Mesendoderm (in vitro differentiated cells): Measurements from ENCODE around the gene LIFR.

ENCODE experiments used
- DNase-seq: peaks from one replicate; pipeline ENCODE4 v3.0.0; 2013
- H2AK5ac ChIP-seq: 2 replicates; pipeline ENCODE4 v1.6.1; 2013; ENCODE audit warnings: low read length, inconsistent platforms
- H2BK120ac ChIP-seq: 2 replicates; pipeline ENCODE4 v1.6.1; 2013; ENCODE audit warnings: low read depth, mild to moderate bottlenecking, low read length, moderate library complexity, mixed read lengths
- H2BK15ac ChIP-seq: replicated peaks from 2 replicates; pipeline ENCODE4 v1.6.1; 2013; ENCODE audit warnings: low read depth, mild to moderate bottlenecking, moderate library complexity
- H2BK5ac ChIP-seq: 2 replicates; pipeline ENCODE4 v1.6.1; 2013; ENCODE audit warnings: low read length, inconsistent platforms
- H3K18ac ChIP-seq: 2 replicates; pipeline ENCODE4 v1.6.1; 2013; ENCODE audit warnings: mild to moderate bottlenecking, low read length, mixed read lengths
- H3K23ac ChIP-seq: one replicate; pipeline ENCODE4 v1.6.1; 2013; ENCODE audit warnings: low read length
- H3K27ac ChIP-seq: 2 replicates; pipeline ENCODE4 v1.5.1; 2013; ENCODE audit warnings: low read depth, mild to moderate bottlenecking, inconsistent platforms, low read length, moderate library complexity
- H3K27me3 ChIP-seq: 2 replicates; pipeline ENCODE4 v1.6.1; 2013; ENCODE audit warnings: low read length, control low read depth, mild to moderate bottlenecking, inconsistent platforms; ENCODE audit not compliant: insufficient read depth, poor library complexity
- H3K36me3 ChIP-seq: 2 replicates; pipeline ENCODE4 v1.6.1; 2013; ENCODE audit warnings: low read length, inconsistent platforms; ENCODE audit not compliant: control insufficient read depth, insufficient read depth
- H3K4ac ChIP-seq: one replicate; pipeline ENCODE4 v1.6.1; 2013; ENCODE audit warnings: low read depth, mild to moderate bottlenecking, low read length, moderate library complexity
- H3K4me1 ChIP-seq: 2 replicates; pipeline ENCODE4 v1.6.1; 2013; ENCODE audit warnings: low read depth, low read length, inconsistent platforms; ENCODE audit not compliant: control insufficient read depth
- H3K4me2 ChIP-seq: 2 replicates; pipeline ENCODE4 v1.6.1; 2013; ENCODE audit warnings: low read length
- H3K4me3 ChIP-seq: 2 replicates; pipeline ENCODE4 v1.5.1; 2013; ENCODE audit warnings: mild to moderate bottlenecking, low read length
- H3K56ac ChIP-seq: one replicate; pipeline ENCODE4 v1.6.1; 2013; ENCODE audit warnings: low read length
- H3K79me1 ChIP-seq: 2 replicates; pipeline ENCODE4 v1.6.1; 2013; ENCODE audit warnings: low read length, inconsistent platforms
- H3K79me2 ChIP-seq: 2 replicates; pipeline ENCODE4 v1.6.1; 2013; ENCODE audit warnings: mild to moderate bottlenecking, low read length; ENCODE audit not compliant: control insufficient read depth, insufficient read depth
- H3K9ac ChIP-seq: 2 replicates; pipeline ENCODE4 v1.6.1; 2013; ENCODE audit warnings: low read length, inconsistent platforms
- H4K5ac ChIP-seq: one replicate; pipeline ENCODE4 v1.6.1; 2013; ENCODE audit warnings: low read length
- H4K8ac ChIP-seq: one replicate; pipeline ENCODE4 v1.6.1; 2013; ENCODE audit warnings: low read depth, mild to moderate bottlenecking, control low read depth, low read length, moderate library complexity
- WGBS: extraction: QIAGEN DNeasy Blood & Tissue Kit; methylation state at CpG from one replicate; pipeline ENCODE4 v1.1.7; 2013; ENCODE audit warnings: low lambda C conversion rate, missing lambda C conversion rate; ENCODE audit not compliant: insufficient coverage; ENCODE audit errors: extremely low coverage; 5-methylcytosine and 5-hydroxymethylcytosine counted together

Gene LIFR

GRCh38 chr5:38458174-38458573, 98.3 kb downstream of the LIFR start:
- no peak overlapping the region for H3K56ac ChIP-seq
- H3K79me1 ChIP-seq: no peaks in the 10 kb centered on the region
- no CpG with 5 or more reads among the region's 8 CpGs for WGBS

GRCh38 chr5:38456657-38457399, 99.6 kb downstream of the LIFR start:
- no peak overlapping the region for H2BK5ac ChIP-seq
- DNase-seq: no peak
- no peak overlapping the region for H3K23ac ChIP-seq
- H3K9ac ChIP-seq: no peak overlapping the region
- H3K4ac ChIP-seq: no peak overlapping the region
- no CpG with 5 or more reads among the region's 4 CpGs for WGBS
- no peak overlapping the region for H3K27ac ChIP-seq
- no peak overlapping the region for H2BK120ac ChIP-seq
- no peaks in the 10 kb centered on the region for H3K27me3 ChIP-seq
- no peaks in the 10 kb centered on the region for H3K79me1 ChIP-seq
- no peaks in the 10 kb centered on the region for H3K36me3 ChIP-seq
- no peak overlapping the region for H3K56ac ChIP-seq
- no peak overlapping the region for H3K18ac ChIP-seq
- no peak overlapping the region for H2BK15ac ChIP-seq
- H3K4me3 ChIP-seq: no peak overlapping the region
- no peak overlapping the region for H2AK5ac ChIP-seq
- H4K8ac ChIP-seq: no peak overlapping the region
- no peaks in the 10 kb centered on the region for H3K79me2 ChIP-seq
- no peak overlapping the region for H4K5ac ChIP-seq
- no peak overlapping the region for H3K4me2 ChIP-seq
- H3K4me1 ChIP-seq: no peaks in the 10 kb centered on the region

More at GRCh38 chr5:38458174-38458573, 98.3 kb downstream of the LIFR start:
- no peaks in the 10 kb centered on the region for H3K27me3 ChIP-seq
- no peaks in the 10 kb centered on the region for H3K4me1 ChIP-seq
- no peak overlapping the region for H3K27ac ChIP-seq
- no peaks in the 10 kb centered on the region for H3K36me3 ChIP-seq
- no peak overlapping the region for H2AK5ac ChIP-seq
- no peak for DNase-seq
- no peak overlapping the region for H3K9ac ChIP-seq
- no peak overlapping the region for H4K8ac ChIP-seq
- H3K4me3 ChIP-seq: no peak overlapping the region
- H3K4me2 ChIP-seq: no peak overlapping the region
- no peak overlapping the region for H2BK15ac ChIP-seq
- no peaks in the 10 kb centered on the region for H3K79me2 ChIP-seq
- no peak overlapping the region for H2BK5ac ChIP-seq
- H3K4ac ChIP-seq: no peak overlapping the region
- H2BK120ac ChIP-seq: no peak overlapping the region
- H3K23ac ChIP-seq: no peak overlapping the region
- no peak overlapping the region for H4K5ac ChIP-seq
- no peak overlapping the region for H3K18ac ChIP-seq

- H3K56ac ChIP-seq: no peak overlapping the region
- H2BK5ac ChIP-seq: no peak overlapping the region
- no CpG with 5 or more reads among the region's 8 CpGs for WGBS
- H3K18ac ChIP-seq: no peak overlapping the region
- H3K27me3 ChIP-seq: no peaks in the 10 kb centered on the region
- H3K79me1 ChIP-seq: no peaks in the 10 kb centered on the region
- no peak overlapping the region for H3K9ac ChIP-seq
- no peaks in the 10 kb centered on the region for H3K4me1 ChIP-seq
- H3K23ac ChIP-seq: no peak overlapping the region
- H3K79me2 ChIP-seq: no peaks in the 10 kb centered on the region
- H4K5ac ChIP-seq: no peak overlapping the region
- H2BK120ac ChIP-seq: no peak overlapping the region
- no peak overlapping the region for H2AK5ac ChIP-seq
- no peak overlapping the region for H3K27ac ChIP-seq
- no peak overlapping the region for H4K8ac ChIP-seq
- H3K4me2 ChIP-seq: no peak overlapping the region
- no peak overlapping the region for H3K4me3 ChIP-seq
- DNase-seq: no peak
- H3K4ac ChIP-seq: no peak overlapping the region
- no peaks in the 10 kb centered on the region for H3K36me3 ChIP-seq
- H2BK15ac ChIP-seq: no peak overlapping the region
Observed at GRCh38 chr5:38455796-38456330, 100.6 kb downstream of the LIFR start.

GRCh38 chr5:38453921-38454320, 102.5 kb downstream of the LIFR start:
- no peak overlapping the region for H2BK120ac ChIP-seq
- no peaks in the 10 kb centered on the region for H3K79me1 ChIP-seq
- no peak overlapping the region for H3K4me3 ChIP-seq
- no peaks in the 10 kb centered on the region for H3K27me3 ChIP-seq
- H3K27ac ChIP-seq: no peak overlapping the region
- no peaks in the 10 kb centered on the region for H3K79me2 ChIP-seq
- no peak overlapping the region for H2AK5ac ChIP-seq
- no peak overlapping the region for H4K8ac ChIP-seq
- H3K9ac ChIP-seq: no peak overlapping the region
- no peak overlapping the region for H3K23ac ChIP-seq
- DNase-seq: no peak
- no peaks in the 10 kb centered on the region for H3K36me3 ChIP-seq
- no peak overlapping the region for H3K18ac ChIP-seq
- H3K4me2 ChIP-seq: no peak overlapping the region
- no peak overlapping the region for H4K5ac ChIP-seq
- no peak overlapping the region for H3K56ac ChIP-seq
- no CpG with 5 or more reads among the region's 11 CpGs for WGBS
- H2BK5ac ChIP-seq: no peak overlapping the region
- no peak overlapping the region for H3K4ac ChIP-seq
- H2BK15ac ChIP-seq: no peak overlapping the region
- no peaks in the 10 kb centered on the region for H3K4me1 ChIP-seq

- H3K27ac ChIP-seq: no peak overlapping the region
- no peak overlapping the region for H4K8ac ChIP-seq
- H3K27me3 ChIP-seq: no peaks in the 10 kb centered on the region
- no peak for DNase-seq
- WGBS: no CpG with 5 or more reads among the region's 3 CpGs
- no peak overlapping the region for H4K5ac ChIP-seq
- no peak overlapping the region for H3K9ac ChIP-seq
- no peak overlapping the region for H3K18ac ChIP-seq
- no peaks in the 10 kb centered on the region for H3K79me1 ChIP-seq
- H3K23ac ChIP-seq: no peak overlapping the region
- no peaks in the 10 kb centered on the region for H3K36me3 ChIP-seq
- H3K79me2 ChIP-seq: no peaks in the 10 kb centered on the region
- H3K4me2 ChIP-seq: no peak overlapping the region
- no peak overlapping the region for H3K4me3 ChIP-seq
- no peak overlapping the region for H2BK15ac ChIP-seq
- no peak overlapping the region for H2BK120ac ChIP-seq
- no peak overlapping the region for H2BK5ac ChIP-seq
- H3K4ac ChIP-seq: no peak overlapping the region
- no peak overlapping the region for H2AK5ac ChIP-seq
- H3K56ac ChIP-seq: no peak overlapping the region
- no peaks in the 10 kb centered on the region for H3K4me1 ChIP-seq
Observed at GRCh38 chr5:38453506-38453905, 102.9 kb downstream of the LIFR start.

GRCh38 chr5:38452201-38452600, 104.2 kb downstream of the LIFR start:
- H3K27ac ChIP-seq: no peak overlapping the region
- H3K4me2 ChIP-seq: no peak overlapping the region
- H3K9ac ChIP-seq: no peak overlapping the region
- H4K8ac ChIP-seq: no peak overlapping the region
- H3K36me3 ChIP-seq: no peaks in the 10 kb centered on the region
- no peaks in the 10 kb centered on the region for H3K79me2 ChIP-seq
- H2AK5ac ChIP-seq: no peak overlapping the region
- H3K56ac ChIP-seq: no peak overlapping the region
- no peak overlapping the region for H3K18ac ChIP-seq
- no peak overlapping the region for H4K5ac ChIP-seq
- no peaks in the 10 kb centered on the region for H3K4me1 ChIP-seq
- H2BK5ac ChIP-seq: no peak overlapping the region
- no peak overlapping the region for H3K23ac ChIP-seq
- H2BK15ac ChIP-seq: no peak overlapping the region
- no peak for DNase-seq
- no CpG with 5 or more reads among the region's 4 CpGs for WGBS
- H3K4ac ChIP-seq: no peak overlapping the region
- no peaks in the 10 kb centered on the region for H3K79me1 ChIP-seq
- no peaks in the 10 kb centered on the region for H3K27me3 ChIP-seq
- H3K4me3 ChIP-seq: no peak overlapping the region
- H2BK120ac ChIP-seq: no peak overlapping the region
